SK-N-SH (cell line): ENCODE results near the gene EED.

Experiments
- EP300 ChIP-seq, 2 experiments: IDR thresholded peaks; 2 replicates each; pipeline versions ENCODE4 v1.4.0 to v1.6.1; 2012; ENCODE audit warnings: borderline replicate concordance in 1 of 2, low read depth in 1 of 2, low read length in 1 of 2
- NRF1 ChIP-seq: IDR thresholded peaks from 2 replicates; pipeline ENCODE4 v1.6.1; 2012; ENCODE audit warnings: low read depth, mild to moderate bottlenecking, low read length
- TF ChIP-seq, protein P1 (sequence below): fragments of 200-600 bp; sonication (generic); IDR thresholded peaks from 2 replicates; pipeline ENCODE4 v1.6.1; 2017; ENCODE audit warnings: antibody characterized with exemption, mild to moderate bottlenecking, moderate library complexity
- TF ChIP-seq, protein P2 (sequence below): fragments of 150-350 bp; IDR thresholded peaks from 2 replicates; pipeline ENCODE4 v1.6.1; 2017; ENCODE audit warnings: antibody characterized with exemption, low read length, low read depth, borderline replicate concordance

DNA sequence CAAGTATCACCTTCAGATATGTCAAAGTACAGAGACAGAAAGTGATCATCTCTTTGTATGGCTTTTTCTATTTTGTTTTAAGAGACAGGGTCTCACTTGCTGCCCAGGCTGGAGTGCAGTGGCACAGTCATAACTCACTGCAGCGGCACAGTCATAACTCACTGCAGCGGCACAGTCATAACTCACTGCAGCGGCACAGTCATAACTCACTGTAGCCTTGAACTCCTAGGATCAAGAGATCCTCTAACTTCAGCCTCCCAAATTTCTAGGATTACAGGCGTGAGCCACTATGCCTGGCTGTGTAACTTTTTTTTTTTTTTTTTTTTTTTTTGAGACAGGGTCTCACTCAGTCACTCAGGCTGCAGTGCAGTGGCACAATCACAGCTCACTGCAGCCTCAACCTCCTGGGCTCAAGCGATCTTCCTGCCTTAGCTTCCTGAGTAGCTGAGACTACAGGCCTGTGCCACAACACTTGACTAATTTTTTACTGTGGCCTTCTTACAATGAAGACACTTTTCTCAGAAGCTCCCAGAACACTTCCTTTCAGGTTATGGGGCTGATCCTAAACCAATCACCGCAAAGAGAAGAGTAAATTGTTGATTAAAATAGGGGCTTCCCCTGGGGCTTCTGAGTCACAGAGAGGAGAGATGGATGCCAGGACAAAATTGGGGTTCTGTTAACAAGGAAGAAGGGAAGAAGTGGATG is 48.5 kb downstream of the EED start:
- TF ChIP-seq, protein P1, sequence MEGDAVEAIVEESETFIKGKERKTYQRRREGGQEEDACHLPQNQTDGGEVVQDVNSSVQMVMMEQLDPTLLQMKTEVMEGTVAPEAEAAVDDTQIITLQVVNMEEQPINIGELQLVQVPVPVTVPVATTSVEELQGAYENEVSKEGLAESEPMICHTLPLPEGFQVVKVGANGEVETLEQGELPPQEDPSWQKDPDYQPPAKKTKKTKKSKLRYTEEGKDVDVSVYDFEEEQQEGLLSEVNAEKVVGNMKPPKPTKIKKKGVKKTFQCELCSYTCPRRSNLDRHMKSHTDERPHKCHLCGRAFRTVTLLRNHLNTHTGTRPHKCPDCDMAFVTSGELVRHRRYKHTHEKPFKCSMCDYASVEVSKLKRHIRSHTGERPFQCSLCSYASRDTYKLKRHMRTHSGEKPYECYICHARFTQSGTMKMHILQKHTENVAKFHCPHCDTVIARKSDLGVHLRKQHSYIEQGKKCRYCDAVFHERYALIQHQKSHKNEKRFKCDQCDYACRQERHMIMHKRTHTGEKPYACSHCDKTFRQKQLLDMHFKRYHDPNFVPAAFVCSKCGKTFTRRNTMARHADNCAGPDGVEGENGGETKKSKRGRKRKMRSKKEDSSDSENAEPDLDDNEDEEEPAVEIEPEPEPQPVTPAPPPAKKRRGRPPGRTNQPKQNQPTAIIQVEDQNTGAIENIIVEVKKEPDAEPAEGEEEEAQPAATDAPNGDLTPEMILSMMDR = no peak
- TF ChIP-seq EP300 (IDR thresholded peaks at IDR 0.05; ENCODE audit: borderline replicate concordance in 1 of 2, low read depth in 1 of 2, low read length in 1 of 2) = no peak
- no peak for TF ChIP-seq NRF1
- TF ChIP-seq, protein P2, sequence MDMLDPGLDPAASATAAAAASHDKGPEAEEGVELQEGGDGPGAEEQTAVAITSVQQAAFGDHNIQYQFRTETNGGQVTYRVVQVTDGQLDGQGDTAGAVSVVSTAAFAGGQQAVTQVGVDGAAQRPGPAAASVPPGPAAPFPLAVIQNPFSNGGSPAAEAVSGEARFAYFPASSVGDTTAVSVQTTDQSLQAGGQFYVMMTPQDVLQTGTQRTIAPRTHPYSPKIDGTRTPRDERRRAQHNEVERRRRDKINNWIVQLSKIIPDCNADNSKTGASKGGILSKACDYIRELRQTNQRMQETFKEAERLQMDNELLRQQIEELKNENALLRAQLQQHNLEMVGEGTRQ = no peak
